GM19238 (cell line): ENCODE data around the gene MPG.

Experiments
- DNase-seq: peaks from one replicate; pipeline ENCODE4 v3.0.0; 2011; ENCODE audit warnings: low spot score; ENCODE audit not compliant: insufficient read length

The MPG gene

GRCh38 chr16:50769-51591, 27.0 kb upstream of the MPG start:
- DNase-seq: no peak

DNA sequence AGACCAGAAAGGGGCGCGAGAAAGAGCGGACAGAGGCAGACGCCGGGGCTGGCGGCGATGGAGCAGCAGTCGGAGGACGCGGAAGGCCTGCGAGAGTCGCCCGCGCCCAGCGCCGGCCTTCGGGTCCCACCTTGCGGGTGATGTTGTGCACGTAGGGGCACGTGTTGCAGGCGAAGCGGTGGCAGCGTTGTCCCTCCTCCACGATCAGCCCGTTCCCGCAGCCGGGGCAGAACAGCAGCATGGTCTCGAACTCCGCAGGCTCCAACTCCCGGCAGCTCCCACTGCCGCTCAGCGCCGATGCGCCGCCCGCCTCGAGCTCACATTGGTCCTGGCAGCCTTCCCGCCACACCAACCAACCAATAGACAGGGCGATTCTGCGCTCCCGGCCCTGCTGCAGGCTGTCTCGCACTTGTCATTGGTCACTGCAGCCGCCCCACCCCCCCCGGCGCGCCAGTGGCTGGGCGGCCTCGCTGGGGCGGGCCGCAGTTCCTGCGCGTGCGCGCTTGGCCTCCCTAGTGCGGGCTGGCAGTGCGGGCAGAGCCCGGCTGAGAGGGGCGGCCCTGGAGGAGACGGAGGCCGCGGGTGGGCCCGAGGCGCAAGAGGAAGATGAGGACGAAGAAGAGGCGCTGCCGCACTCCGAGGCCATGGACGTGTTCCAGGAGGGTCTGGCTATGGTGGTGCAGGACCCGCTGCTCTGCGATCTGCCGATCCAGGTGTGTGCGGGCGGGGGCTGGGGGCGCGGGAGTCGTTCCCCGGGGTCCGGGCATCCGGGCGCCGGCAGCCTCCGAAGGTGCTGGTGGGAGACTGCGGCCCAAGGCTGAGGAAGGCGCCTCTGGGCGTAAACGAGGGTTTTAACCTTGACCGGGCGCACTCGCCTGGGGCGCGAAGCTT, 24.4 kb upstream of the MPG start, which contains the start of the genes POLR3K and SNRNP25:
TSS of gene POLR3K (minus strand) at position 263 of the 891 bp plus-strand sequence. CDS start at position 241, 22 bp downstream.
TSS of gene SNRNP25 (plus strand) at position 483 of the 891 bp plus-strand sequence. CDS start at position 672, 189 bp downstream.
- DNase-seq: peak; percentile 100

DNA sequence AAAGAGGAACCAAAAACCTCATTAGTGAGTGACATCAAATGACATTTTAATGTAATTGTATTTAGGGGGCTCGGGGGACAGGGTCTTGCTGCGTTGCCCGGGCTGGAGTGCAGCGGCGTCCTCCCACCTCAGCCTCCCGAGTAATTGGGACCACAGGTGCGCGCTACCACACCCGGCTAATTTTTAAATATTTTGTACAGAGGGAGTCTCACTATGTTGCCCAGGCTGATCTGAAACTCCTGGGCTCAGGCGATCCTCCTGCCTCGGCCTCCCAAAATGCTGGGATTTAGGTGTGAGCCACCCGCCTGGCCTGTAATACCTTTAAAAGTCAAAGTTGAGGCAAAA, 23.8 kb upstream of the MPG start:
- no peak for DNase-seq

DNA sequence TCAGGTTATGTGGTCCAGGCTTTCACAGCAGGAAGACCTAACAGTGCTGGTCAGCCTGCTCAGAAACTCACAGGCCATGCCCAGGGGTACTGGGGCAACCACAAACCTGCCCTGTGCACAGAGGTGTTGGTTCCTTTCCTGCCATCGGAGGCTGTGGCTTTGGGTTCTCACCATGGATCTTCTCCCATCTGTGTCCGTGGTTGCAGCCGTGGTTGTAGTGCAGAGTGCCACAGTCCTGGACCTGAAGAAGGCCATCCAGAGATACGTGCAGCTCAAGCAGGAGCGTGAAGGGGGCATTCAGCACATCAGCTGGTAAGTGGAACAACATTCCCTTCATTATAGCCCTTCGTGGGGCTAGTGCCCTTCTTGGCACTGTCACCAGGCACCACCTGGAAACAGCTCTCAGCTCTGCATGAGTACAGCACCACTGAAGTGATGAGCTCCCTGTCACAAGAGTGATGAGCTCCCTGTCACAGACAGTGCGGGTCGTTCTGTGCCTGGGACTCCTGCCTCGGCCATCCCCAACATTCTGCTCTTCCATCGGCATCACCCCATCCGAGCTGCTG, 22.4 kb upstream of the MPG start:
- no peak for DNase-seq

DNA sequence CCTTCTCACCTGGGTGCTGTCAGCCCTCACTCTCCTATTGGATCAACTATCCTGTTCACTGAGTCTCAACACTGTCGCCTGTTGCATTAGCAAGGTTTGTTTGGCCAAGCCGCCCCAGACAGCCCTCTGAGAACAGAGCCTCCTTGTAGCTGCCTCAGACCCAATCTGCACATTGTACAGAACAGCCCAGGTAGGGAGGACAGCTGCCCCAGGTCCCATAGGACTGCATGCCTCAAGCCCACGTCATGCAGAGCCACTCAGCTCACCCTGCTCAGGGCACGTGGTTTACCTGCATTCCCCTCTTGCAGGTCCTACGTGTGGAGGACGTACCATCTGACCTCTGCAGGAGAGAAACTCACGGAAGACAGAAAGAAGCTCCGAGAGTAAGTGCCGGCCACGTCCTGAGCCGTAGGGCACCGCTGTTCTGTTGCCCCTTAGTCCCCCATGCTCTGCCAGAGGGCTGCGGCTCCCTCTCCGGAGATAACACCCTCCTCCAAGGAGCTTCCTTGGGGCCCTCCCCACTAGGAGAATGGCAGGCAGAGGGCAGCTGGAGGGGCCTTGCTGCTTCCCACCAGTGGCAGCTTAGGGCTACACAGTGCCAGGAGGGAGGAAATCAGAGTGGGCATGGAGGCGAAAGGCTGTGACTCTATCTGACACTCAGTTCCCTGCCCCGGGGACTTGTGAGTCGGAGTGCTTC, 21.6 kb upstream of the MPG start:
- DNase-seq: no peak

GRCh38 chr16:57711-58110, 20.3 kb upstream of the MPG start:
- DNase-seq: no peak

DNA sequence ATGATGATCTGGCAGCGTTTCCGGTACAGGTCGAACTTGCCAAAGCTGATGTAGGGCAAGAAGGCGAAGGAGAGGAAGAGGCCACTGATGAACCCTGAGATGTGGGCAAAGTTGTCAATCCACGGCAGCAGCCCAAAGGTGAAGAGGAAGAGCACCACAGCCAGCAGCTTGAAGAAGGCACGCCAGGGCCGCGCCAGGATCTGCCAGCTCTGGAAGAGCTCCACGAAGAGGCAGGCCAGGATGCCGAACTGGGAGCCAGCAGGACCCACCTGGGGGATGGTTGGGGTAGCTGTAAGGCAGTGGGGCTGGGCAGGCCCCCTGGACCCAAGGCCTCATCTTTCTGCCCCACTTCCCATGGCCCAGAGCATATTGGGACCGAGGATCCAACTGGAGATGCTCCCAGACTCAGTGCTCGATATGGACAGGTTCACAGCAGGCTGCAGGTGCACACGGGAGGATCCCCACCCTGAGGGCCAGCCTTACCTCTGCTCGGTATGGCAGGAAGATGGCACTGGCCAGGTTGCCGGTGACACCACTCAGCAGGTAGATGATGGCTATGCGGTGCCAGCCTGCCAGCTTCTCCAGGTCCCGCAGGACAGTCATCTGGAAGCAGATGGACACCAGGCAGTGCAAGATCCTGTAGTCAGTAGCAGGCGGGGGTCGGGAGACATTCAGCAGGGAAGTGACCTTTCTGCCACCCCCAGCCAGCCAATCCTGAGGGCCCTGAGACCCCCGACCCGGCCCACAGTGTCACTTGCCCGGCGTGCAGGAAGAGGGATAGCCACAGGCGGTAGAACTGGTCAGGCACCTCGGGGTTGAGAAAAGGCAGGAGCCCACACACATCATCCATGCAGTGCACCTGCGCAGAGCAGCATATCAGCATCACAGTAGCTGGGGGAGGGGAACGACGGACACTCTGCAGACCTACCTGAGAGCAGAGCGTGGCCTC, 19.3 kb upstream of the MPG start:
- no peak for DNase-seq

DNA sequence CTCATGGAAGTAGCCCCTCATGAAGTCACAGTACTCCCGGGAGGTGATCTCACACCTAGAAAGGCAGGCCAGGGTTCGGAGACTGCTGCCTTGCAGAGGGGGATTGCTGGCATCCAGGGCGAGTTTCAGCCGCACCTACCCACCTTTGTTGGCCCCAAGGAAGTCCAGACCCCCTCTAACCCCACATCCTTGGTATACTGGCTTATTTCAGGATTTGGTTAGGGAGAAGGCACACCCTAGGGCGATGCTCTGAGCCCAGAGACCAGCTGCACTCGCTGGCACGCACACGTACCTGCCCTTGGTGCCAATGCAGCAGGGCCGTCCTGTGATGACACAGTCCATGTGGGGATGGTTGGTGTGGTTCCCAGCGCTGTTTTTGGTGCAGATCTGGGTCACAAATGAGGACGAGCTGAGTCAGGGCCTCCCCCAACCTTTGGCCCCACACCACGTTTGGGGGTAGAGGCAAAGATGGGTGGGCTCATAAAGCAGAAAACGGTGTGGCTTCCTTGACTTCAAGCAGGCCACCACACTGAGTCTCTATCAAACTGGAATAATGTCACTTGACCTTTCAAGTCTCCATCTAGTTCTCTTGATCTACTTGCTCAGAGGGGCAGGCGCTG, 18.5 kb upstream of the MPG start:
- no peak for DNase-seq

DNA sequence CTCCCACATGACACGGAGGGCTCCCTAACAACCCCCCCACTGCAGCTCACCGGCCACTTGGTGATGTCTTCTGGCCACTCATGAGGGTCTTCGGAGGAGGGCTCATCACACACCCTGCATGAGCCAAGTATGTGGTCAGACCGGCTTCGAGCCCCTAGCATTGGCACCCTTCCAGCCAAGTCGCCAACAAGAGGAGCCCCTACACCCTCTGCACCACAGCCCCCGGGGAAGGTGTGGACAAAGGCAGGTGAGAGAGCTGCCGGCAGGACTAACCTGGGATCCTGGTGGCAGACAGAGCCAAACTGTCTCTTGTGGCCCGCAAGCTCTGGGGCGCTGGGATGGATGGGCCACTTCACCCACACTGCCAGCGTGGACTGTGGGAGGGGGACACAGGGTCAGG, 17.9 kb upstream of the MPG start:
- no peak for DNase-seq

DNA sequence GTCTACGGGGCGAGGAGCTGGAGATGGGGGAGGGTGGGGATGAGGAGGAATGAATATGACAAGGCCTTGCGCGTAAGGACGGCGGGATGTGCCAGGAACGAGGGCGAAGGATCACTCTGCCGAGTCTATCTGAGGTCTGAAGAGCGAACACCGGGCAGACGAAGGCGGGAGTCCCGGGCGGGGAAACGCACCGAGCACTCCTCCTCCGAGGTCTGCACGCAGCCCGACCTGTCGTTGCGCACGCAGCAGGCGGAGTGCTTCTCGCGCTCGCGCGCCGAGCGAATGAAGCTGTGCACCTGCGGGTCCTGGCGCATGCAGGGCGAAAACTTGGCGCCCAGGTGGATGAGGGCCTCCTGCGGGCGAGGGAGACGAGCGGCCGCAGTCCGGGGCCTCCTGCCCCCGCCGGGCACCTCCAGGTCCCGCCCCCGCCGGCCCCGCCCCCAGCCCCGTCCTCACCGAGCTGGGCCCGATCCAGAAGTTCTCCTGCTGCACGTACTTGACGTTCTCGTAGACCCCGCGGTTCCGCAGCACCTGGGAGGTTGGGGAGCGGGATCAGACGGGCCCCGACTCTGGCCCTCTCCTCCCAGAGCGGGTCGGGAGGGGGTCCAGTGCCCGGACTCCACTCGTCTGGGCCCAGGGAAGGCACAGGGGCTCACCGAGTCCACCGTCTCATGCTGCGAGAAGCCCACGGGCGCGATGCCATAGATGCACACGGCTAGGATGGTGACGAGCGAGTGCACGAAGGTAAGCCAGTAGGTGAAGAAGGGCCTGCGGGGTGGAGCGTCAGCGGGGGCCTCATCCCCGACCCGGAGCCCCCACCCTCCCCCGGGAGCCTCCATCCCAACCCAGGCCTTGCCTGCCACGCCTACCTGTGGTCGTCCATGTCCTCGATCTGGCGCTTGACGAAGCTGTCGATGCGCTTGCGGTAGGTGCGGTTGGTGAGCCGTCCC, 16.8 kb upstream of the MPG start:
- no peak for DNase-seq

GRCh38 chr16:61879-62281, 16.1 kb upstream of the MPG start:
- DNase-seq: no peak

- no peak for DNase-seq
Observed at GRCh38 chr16:62283-62967, 15.6 kb upstream of the MPG start.

DNA sequence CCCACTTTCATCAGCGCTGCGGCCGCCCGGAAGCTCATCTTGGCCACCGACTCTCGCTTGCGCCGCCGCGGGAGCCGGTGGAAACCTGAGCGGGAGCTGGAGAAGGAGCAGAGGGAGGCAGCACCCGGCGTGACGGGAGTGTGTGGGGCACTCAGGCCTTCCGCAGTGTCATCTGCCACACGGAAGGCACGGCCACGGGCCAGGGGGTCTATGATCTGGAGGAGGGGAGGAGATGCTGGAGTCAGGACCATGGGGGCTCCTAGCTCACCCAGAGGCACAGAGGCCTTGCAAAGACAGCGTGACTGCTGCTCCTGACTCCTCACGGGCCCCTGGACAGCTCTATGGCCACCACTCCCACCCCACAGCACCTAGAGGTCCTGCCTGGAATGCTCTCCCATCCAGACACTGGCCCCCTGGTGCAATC, 15.0 kb upstream of the MPG start:
- no peak for DNase-seq

- no peak for DNase-seq
Observed at GRCh38 chr16:63466-63865, 14.6 kb upstream of the MPG start.

GRCh38 chr16:63998-64913, 13.8 kb upstream of the MPG start:
- DNase-seq: no peak

- no peak for DNase-seq
Observed at GRCh38 chr16:64914-65255, 13.1 kb upstream of the MPG start.

DNA sequence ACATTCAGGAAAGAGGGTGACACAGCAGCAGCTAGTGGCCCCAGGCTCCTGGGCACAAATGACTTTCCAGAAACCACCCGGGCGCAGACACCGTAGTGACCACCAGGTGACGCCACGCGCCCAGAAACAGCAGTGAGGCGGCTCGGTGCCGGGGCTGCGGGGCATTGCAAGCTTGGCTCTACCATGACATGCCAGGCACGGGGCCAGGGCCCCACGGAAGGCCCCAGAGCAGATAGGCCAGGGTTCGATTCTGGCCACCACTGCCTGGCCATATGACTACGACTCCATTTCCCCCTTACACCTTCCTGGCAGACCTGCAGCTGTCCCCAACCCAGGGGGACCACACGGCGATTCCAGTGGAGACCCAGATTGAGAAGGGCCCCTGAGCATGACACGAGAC, 12.3 kb upstream of the MPG start:
- peak; percentile 93 for DNase-seq
